NCI-H1105 (cell line): ENCODE data around the gene COX7B2.

ENCODE experiments used
- DNase-seq: peaks from one replicate; lab custom pipeline; 2025; lab: John Stamatoyannopoulos, UW

COX7B2 gene

GRCh38 chr4:46717950-46718349, 191.1 kb downstream of the COX7B2 start:
- no peak for DNase-seq

GRCh38 chr4:46715468-46715867, 193.6 kb downstream of the COX7B2 start:
- DNase-seq, result no peak

- no peak for DNase-seq
Measured at GRCh38 chr4:46698891-46699290, 210.2 kb downstream of the COX7B2 start.
